ENCODE results near the gene SH3RF3.
A peak's percentile ranks its signal among the peaks of the same experiment; 100 is the strongest.

The SH3RF3 gene

GRCh38 chr2:109516445-109517117 is 387.6 kb downstream of the SH3RF3 start:
- peaks cover 0 to 28% of the 10 kb centered on the region in 2 experiments for H3K27me3 ChIP-seq (ENCODE audit: control insufficient read depth in 1 of 2, insufficient read depth in 1 of 2, low read length in 2 of 2)
- no peak overlapping the region for H2BK5ac ChIP-seq (ENCODE audit: low read depth, low read length, poor library complexity, severe bottlenecking)
- 24% methylated on average over 20 of the region's 20 CpGs for WGBS

GRCh38 chr2:109517118-109517889 is 388.3 kb downstream of the SH3RF3 start:
- no peak overlapping the region for H3K27ac ChIP-seq (ENCODE audit: low read length, poor library complexity, severe bottlenecking)
- H2AFZ ChIP-seq (ENCODE audit: low read depth, low read length) = no peak overlapping the region
- no peaks in the 10 kb centered on the region for H3K36me3 ChIP-seq (ENCODE audit: control insufficient read depth in 1 of 2, insufficient read depth in 2 of 2, low read depth in 1 of 2, low read length in 2 of 2)
- WGBS = 83% methylated on average over 26 of the region's 26 CpGs
- H3K23ac ChIP-seq (ENCODE audit: low read length in 2 of 2) = no peak overlapping the region
- no peak overlapping the region for H3K18ac ChIP-seq (ENCODE audit: low read depth in 1 of 2, low read length in 2 of 2)
- no peak overlapping the region for H3K4me3 ChIP-seq (ENCODE audit: insufficient read depth in 1 of 2, low read depth in 1 of 2, low read length in 2 of 2)
- peak overlapping the region; percentile 11 for H4K91ac ChIP-seq (ENCODE audit: low read length)
- H3K4me2 ChIP-seq (ENCODE audit: low read length, poor library complexity, severe bottlenecking) = no peak overlapping the region
- H3K4me1 ChIP-seq (ENCODE audit: control insufficient read depth, insufficient read depth, low read depth, low read length) = peaks cover 11% of the 10 kb centered on the region
- H2BK5ac ChIP-seq (ENCODE audit: low read depth, low read length, poor library complexity, severe bottlenecking) = no peak overlapping the region
- H3K9me3 ChIP-seq (ENCODE audit: control insufficient read depth, low read length) = no peaks in the 10 kb centered on the region
- H2BK15ac ChIP-seq (ENCODE audit: low read depth, poor library complexity, severe bottlenecking) = no peak overlapping the region
- H3K79me1 ChIP-seq (replicated peaks; ENCODE audit: low read length, poor library complexity, severe bottlenecking) = no peaks in the 10 kb centered on the region
- H3K4ac ChIP-seq (ENCODE audit: low read depth in 1 of 2, low read length in 2 of 2) = no peak overlapping the region
- H4K8ac ChIP-seq (ENCODE audit: low read length) = no peak overlapping the region
- H3K27me3 ChIP-seq (ENCODE audit: control insufficient read depth in 1 of 2, insufficient read depth in 1 of 2, low read length in 2 of 2) = peaks cover 0 to 27% of the 10 kb centered on the region in 2 experiments
- no peak overlapping the region for H3K9ac ChIP-seq (ENCODE audit: low read length)
- no peak for DNase-seq
- H2BK12ac ChIP-seq (ENCODE audit: low read length in 2 of 2) = no peak overlapping the region
- H2AK5ac ChIP-seq (ENCODE audit: low read length, severe bottlenecking) = no peak overlapping the region
- no peak overlapping the region for H2BK120ac ChIP-seq (ENCODE audit: low read depth, low read length)
- H3K14ac ChIP-seq (ENCODE audit: low read length in 2 of 2) = no peak overlapping the region

More at GRCh38 chr2:109516445-109517117, 387.6 kb downstream of the SH3RF3 start:
- no peak overlapping the region for H2BK15ac ChIP-seq (ENCODE audit: low read depth, poor library complexity, severe bottlenecking)
- peak overlapping the region; percentile 31 for H4K8ac ChIP-seq (ENCODE audit: low read length)
- H3K4ac ChIP-seq (ENCODE audit: low read depth in 1 of 2, low read length in 2 of 2) = no peak overlapping the region
- H3K18ac ChIP-seq (ENCODE audit: low read depth in 1 of 2, low read length in 2 of 2) = no peak overlapping the region
- H3K27ac ChIP-seq (ENCODE audit: low read length, poor library complexity, severe bottlenecking) = no peak overlapping the region
- no peak overlapping the region for H3K4me3 ChIP-seq (ENCODE audit: insufficient read depth in 1 of 2, low read depth in 1 of 2, low read length in 2 of 2)
- no peak overlapping the region for H2BK12ac ChIP-seq (ENCODE audit: low read length in 2 of 2)
- peaks cover 11% of the 10 kb centered on the region for H3K4me1 ChIP-seq (ENCODE audit: control insufficient read depth, insufficient read depth, low read depth, low read length)
- peak overlapping the region; percentile 6 for H2AFZ ChIP-seq (ENCODE audit: low read depth, low read length)
- H3K14ac ChIP-seq (ENCODE audit: low read length in 2 of 2) = no peak overlapping the region
- H2BK120ac ChIP-seq (ENCODE audit: low read depth, low read length) = no peak overlapping the region
- no peaks in the 10 kb centered on the region for H3K36me3 ChIP-seq (ENCODE audit: control insufficient read depth in 1 of 2, insufficient read depth in 2 of 2, low read depth in 1 of 2, low read length in 2 of 2)
- H3K9me3 ChIP-seq (ENCODE audit: control insufficient read depth, low read length) = no peaks in the 10 kb centered on the region
- no peak overlapping the region for H2AK5ac ChIP-seq (ENCODE audit: low read length, severe bottlenecking)
- H3K4me2 ChIP-seq (ENCODE audit: low read length, poor library complexity, severe bottlenecking) = peak overlapping the region; percentile 26
- H3K9ac ChIP-seq (ENCODE audit: low read length) = no peak overlapping the region
- DNase-seq = peak; percentile 68
- H3K23ac ChIP-seq (ENCODE audit: low read length in 2 of 2) = no peak overlapping the region
- H3K79me1 ChIP-seq (replicated peaks; ENCODE audit: low read length, poor library complexity, severe bottlenecking) = no peaks in the 10 kb centered on the region
- no peak overlapping the region for H4K91ac ChIP-seq (ENCODE audit: low read length)

- Histone ChIP-seq H3K79me1 (replicated peaks; ENCODE audit: low read length, poor library complexity, severe bottlenecking) (no peaks in the 10 kb centered on the region), H3K4me3 (ENCODE audit: insufficient read depth in 1 of 2, low read depth in 1 of 2, low read length in 2 of 2) (no peak overlapping the region), H2BK12ac (ENCODE audit: low read length in 2 of 2) (no peak overlapping the region), H3K9me3 (ENCODE audit: control insufficient read depth, low read length) (no peaks in the 10 kb centered on the region), H3K14ac (ENCODE audit: low read length in 2 of 2) (no peak overlapping the region), H2AK5ac (ENCODE audit: low read length, severe bottlenecking) (no peak overlapping the region), H3K23ac (ENCODE audit: low read length in 2 of 2) (no peak overlapping the region), H2BK120ac (ENCODE audit: low read depth, low read length) (peak overlapping the region; percentile 15), H3K4me1 (ENCODE audit: control insufficient read depth, insufficient read depth, low read depth, low read length) (no peaks in the 10 kb centered on the region), H3K36me3 (ENCODE audit: control insufficient read depth in 1 of 2, insufficient read depth in 2 of 2, low read depth in 1 of 2, low read length in 2 of 2) (no peaks in the 10 kb centered on the region), H3K9ac (ENCODE audit: low read length) (no peak overlapping the region), H3K27me3 (ENCODE audit: control insufficient read depth in 1 of 2, insufficient read depth in 1 of 2, low read length in 2 of 2) (peaks cover 0 to 42% of the 10 kb centered on the region in 2 experiments), H3K27ac (ENCODE audit: low read length, poor library complexity, severe bottlenecking) (no peak overlapping the region), H3K18ac (ENCODE audit: low read depth in 1 of 2, low read length in 2 of 2) (no peak overlapping the region), H2BK15ac (ENCODE audit: low read depth, poor library complexity, severe bottlenecking) (no peak overlapping the region), H4K8ac (ENCODE audit: low read length) (no peak overlapping the region), H3K4ac (ENCODE audit: low read depth in 1 of 2, low read length in 2 of 2) (no peak overlapping the region), H2AFZ (ENCODE audit: low read depth, low read length) (no peak overlapping the region), H3K4me2 (ENCODE audit: low read length, poor library complexity, severe bottlenecking) (no peak overlapping the region), H4K91ac (ENCODE audit: low read length) (no peak overlapping the region), H2BK5ac (ENCODE audit: low read depth, low read length, poor library complexity, severe bottlenecking) (no peak overlapping the region)
- no peak for DNase-seq
- WGBS = 89% methylated on average over 4 of the region's 4 CpGs
Measured at GRCh38 chr2:109519513-109519912, 390.5 kb downstream of the SH3RF3 start.

GRCh38 chr2:109521233-109522062 is 392.4 kb downstream of the SH3RF3 start:
- no peaks in the 10 kb centered on the region for H3K9me3 ChIP-seq (ENCODE audit: control insufficient read depth, low read length)
- H2BK5ac ChIP-seq (ENCODE audit: low read depth, low read length, poor library complexity, severe bottlenecking) = no peak overlapping the region
- H3K9ac ChIP-seq (ENCODE audit: low read length) = no peak overlapping the region
- no peak overlapping the region for H2BK12ac ChIP-seq (ENCODE audit: low read length in 2 of 2)
- no peak overlapping the region for H3K4me2 ChIP-seq (ENCODE audit: low read length, poor library complexity, severe bottlenecking)
- no peaks in the 10 kb centered on the region for H3K36me3 ChIP-seq (ENCODE audit: control insufficient read depth in 1 of 2, insufficient read depth in 2 of 2, low read depth in 1 of 2, low read length in 2 of 2)
- H3K27ac ChIP-seq (ENCODE audit: low read length, poor library complexity, severe bottlenecking) = no peak overlapping the region
- no peak overlapping the region for H2AFZ ChIP-seq (ENCODE audit: low read depth, low read length)
- 82% methylated on average over 14 of the region's 20 CpGs for WGBS
- no peak overlapping the region for H2AK5ac ChIP-seq (ENCODE audit: low read length, severe bottlenecking)
- no peak overlapping the region for H3K23ac ChIP-seq (ENCODE audit: low read length in 2 of 2)
- no peak overlapping the region for H4K8ac ChIP-seq (ENCODE audit: low read length)
- H4K91ac ChIP-seq (ENCODE audit: low read length) = no peak overlapping the region
- H3K4ac ChIP-seq (ENCODE audit: low read depth in 1 of 2, low read length in 2 of 2) = no peak overlapping the region
- H3K14ac ChIP-seq (ENCODE audit: low read length in 2 of 2) = no peak overlapping the region
- H3K27me3 ChIP-seq (ENCODE audit: control insufficient read depth in 1 of 2, insufficient read depth in 1 of 2, low read length in 2 of 2) = peaks cover 0 to 46% of the 10 kb centered on the region in 2 experiments
- H3K79me1 ChIP-seq (replicated peaks; ENCODE audit: low read length, poor library complexity, severe bottlenecking) = no peaks in the 10 kb centered on the region
- H3K4me3 ChIP-seq (ENCODE audit: insufficient read depth in 1 of 2, low read depth in 1 of 2, low read length in 2 of 2) = no peak overlapping the region
- no peak overlapping the region for H3K18ac ChIP-seq (ENCODE audit: low read depth in 1 of 2, low read length in 2 of 2)
- H3K4me1 ChIP-seq (ENCODE audit: control insufficient read depth, insufficient read depth, low read depth, low read length) = no peaks in the 10 kb centered on the region
- H2BK15ac ChIP-seq (ENCODE audit: low read depth, poor library complexity, severe bottlenecking) = no peak overlapping the region
- no peak for DNase-seq
- H2BK120ac ChIP-seq (ENCODE audit: low read depth, low read length) = no peak overlapping the region

Data from mesenchymal stem cell (in vitro differentiated cells and primary cell).